ENCODE results near the gene GSG1L.

GSG1L gene

DNA sequence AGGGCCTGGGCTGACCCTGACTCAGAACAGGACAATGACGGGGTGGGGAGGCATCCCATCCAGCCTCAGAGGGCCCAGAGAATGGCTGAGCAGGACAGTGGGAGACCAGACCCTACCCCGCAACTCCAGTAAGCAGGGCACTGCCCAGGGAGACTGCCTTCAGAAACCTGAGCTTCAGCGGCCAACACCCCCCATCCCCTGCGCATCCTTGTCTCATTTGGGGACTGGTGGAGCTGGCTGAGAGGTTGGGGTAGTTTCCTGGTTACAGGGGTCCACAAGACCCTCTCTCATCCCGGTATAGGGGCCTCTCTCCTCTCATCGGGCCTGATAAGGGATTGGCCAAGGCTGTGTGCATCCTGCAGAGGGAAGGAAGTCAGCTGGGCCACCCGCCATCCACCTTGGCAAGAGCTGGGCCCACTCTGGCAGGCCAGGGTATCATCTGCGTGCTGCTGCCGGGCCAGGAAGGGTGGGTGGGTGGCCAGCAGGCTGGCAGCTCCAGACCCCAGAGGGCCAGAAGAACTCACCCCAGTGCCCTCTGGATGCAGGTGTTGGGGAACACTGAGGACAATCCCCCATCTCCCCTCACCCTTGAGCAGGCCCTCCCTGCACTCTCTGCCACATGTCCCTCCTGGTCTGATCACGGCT lies 284.5 kb downstream of the GSG1L start:
- no peak for DNase-seq (ENCODE audit: low read depth in 1 of 2, low spot score in 1 of 2)

DNA sequence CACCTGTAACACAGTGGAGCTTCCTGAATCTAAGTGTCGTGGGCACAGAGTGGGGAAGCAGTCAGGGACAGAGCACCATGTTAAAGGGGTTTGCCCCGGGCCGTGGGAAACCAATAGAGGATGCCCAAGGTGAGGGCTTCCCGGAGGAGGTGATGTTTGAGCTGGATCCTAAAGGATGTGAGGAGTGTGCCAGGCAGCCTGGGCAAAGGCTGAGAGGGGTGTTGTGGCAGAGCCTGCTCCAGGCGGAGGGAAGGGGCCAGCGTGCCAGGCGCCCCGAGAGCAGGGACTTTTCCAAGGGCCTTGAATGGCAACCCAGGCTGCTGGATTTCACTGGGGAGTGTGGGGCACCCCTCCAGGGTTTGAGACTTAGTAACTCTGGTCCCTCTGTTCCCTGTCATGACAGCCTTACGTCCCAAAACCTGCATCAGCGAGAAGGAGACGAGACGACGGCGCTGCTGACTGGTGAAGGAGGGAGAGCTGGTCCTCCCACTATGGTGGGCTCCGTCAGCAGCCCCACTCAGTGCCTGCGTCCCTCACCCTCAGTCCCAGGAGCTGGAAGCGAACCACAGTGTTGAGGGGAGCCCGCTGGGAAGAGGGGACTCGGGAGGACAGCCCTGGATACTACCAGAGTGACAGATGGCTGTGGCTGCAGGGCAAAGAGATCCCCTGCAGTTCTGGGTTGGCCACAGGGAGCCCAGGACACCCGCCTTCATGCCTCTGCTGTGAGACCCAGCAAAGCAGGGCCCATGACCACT lies 285.2 kb downstream of the GSG1L start:
- no peak for DNase-seq (ENCODE audit: low read depth in 1 of 2, low spot score in 1 of 2)

- DNase-seq (ENCODE audit: low read depth in 1 of 2, low spot score in 1 of 2): no peak
These were observed 286.0 kb downstream of the GSG1L start for GRCh38 chr16:27777527-27777926.

- no peak for DNase-seq (ENCODE audit: low read depth in 1 of 2, low spot score in 1 of 2)
These were observed 286.8 kb downstream of the GSG1L start for GRCh38 chr16:27776556-27777225.

DNA sequence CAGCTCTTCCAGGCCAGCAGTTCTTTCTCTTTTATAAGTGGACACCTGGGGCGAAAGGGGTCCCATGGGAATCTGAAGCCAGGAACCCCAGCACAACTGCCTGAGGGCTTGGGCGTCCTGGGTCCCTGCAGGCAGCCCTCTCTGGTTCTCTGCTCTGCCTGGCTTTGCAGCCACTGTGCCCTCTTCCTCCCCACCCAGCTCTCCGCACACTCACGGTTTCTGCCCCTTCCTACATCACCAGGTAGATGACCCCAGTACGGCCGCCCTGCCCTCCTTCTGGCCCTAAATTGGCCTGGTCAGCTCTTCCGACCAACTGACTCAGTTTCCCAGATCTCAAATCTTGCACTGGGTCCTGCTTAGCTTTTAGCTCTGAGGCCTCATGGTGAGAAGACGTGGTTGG lies 288.3 kb downstream of the GSG1L start:
- no peak for DNase-seq (ENCODE audit: low read depth in 1 of 2, low spot score in 1 of 2)

- no peak for DNase-seq (ENCODE audit: low read depth in 1 of 2, low spot score in 1 of 2)
These were observed 288.7 kb downstream of the GSG1L start for GRCh38 chr16:27774779-27775178.

DNA sequence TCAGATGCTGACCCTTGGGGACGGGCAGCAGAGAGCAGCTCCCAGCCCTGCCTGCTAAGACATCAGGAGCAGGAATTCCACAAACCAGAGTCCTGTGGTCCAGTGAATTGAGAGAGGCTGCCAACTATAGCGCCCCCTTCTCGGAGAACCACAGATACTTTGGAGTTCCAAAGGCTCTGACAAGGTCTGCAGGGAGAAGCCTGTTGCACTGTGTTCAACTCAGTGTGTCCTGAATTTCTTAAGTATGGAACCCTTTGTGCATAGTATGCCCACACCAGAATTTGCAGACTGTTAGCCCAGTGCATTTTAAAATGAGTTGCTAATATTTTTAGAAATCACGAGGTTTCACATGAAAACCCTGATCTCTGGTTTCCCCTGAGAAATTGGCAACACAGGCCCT lies 290.2 kb downstream of the GSG1L start:
- DNase-seq (ENCODE audit: low read depth in 1 of 2, low spot score in 1 of 2): no peak

DNA sequence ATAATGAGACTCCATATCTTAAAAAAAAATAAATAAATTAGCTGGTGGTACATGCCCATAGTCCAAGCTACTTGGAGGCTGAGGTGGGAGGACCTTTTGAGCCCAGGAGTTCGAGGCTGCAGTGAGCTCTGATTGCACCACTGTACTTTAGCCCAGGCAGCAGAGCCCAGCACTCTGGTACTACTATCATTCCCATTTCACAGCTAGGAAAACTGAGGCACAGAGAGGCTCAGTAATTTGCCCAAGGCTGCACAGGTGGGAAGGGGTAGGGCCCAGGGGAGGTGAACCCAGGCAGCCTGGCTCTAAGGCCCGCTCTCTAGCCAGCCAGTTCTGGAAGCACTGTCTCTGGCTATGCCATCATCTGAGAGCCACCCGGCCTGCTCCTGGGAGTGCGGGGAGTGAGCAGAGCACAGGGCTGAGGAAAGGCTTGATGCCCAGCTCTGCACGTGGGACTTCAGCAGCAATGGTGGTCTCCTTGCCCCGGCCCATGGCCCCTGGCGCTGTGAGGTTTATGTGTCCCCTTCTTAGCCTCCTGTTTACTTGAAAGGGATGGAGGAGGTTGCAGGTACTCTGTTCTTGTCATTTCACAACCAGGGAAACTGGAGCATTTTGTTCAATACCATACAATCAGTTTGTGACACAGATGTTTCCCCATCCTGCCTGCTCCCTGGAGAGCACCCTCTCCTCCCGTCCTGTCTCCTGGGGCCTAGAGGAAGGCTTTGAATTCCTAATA lies 291.3 kb downstream of the GSG1L start:
- DNase-seq (ENCODE audit: low read depth in 1 of 2, low spot score in 1 of 2): no peak

DNA sequence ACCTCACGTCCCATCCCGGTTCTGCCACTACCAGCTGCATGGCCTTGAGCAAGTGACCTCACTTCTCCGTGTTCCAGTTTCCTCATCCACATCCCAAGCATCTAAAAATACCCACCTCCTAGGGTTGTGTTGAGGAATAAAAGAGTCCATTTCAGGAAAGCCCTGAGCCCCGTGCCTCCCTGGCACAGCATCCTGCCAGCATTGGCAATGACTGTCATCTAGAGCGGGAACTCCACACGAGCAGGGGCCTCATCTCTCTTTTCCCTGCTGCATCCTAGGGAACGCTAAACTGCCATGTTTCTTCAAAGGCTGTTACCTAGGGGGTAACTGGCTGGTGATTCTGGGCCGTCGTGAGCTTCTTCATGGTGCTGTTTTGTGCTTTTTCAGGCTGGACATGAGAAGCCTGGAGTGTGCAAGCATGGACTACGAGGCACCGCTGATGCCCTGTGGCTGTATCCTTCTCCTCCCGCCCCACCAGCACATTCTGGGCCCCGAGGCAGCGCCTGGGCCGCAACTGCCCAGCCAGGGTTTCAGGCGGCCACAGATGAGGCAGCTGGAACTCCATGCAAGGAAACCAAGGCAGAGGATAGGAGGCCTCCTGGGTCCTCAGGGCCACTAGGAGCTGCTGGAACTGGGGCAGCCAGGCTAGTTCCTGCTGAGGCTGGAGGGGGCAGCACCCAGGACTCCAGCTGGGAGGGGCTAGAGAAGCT lies 292.2 kb downstream of the GSG1L start:
- DNase-seq (ENCODE audit: low read depth in 1 of 2, low spot score in 1 of 2): no peak

DNA sequence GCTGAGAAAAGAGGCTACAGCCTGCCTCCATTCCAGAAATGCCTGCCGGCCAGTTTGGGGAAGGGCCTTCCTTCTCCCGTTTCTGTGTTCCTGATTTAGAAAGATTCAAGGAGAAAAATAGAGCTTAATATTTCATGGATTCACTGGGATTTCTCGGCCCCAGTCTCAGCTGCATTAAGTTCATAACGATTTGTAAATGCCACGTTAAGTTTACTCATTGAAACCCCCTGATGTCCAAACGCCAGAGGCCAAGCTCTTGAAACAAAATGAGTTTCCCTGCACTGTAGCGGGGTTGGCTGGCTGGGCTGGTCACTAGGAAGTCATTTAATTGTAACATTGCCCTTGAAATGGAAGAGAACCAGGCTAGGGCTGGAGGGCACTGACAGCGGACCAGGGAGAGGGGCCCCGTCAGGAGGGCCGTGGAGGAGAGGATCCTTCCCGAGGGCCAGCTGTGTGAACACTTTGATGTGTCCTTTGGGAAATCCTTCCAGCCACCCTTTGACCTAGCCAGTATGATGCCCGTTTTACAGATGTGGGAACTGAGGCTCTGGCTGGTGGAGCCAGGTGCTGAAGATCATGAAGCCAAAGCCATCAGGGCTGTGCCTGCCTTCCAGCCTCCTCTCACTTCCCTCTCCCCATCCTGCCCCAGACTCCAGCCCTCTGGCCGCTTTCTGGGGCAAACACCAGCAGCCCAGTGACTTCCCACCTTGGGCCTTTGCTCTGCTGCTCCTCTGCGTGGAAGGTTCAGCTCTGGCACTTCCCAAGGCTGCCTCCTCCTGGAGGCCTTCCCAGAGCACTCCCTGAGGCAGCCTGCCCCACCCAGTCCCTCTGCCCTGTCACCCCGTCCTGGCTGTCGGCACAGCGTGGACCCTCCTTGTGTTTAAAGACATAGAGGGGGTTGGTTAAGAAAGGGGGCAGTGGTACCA lies 293.0 kb downstream of the GSG1L start:
- no peak for DNase-seq (ENCODE audit: low read depth in 1 of 2, low spot score in 1 of 2)

GRCh38 chr16:27769561-27770255 lies 293.8 kb downstream of the GSG1L start:
- DNase-seq (ENCODE audit: low read depth in 1 of 2, low spot score in 1 of 2): no peak

- no peak for DNase-seq (ENCODE audit: low read depth in 1 of 2, low spot score in 1 of 2)
These were observed 294.8 kb downstream of the GSG1L start for GRCh38 chr16:27768651-27769272.

DNA sequence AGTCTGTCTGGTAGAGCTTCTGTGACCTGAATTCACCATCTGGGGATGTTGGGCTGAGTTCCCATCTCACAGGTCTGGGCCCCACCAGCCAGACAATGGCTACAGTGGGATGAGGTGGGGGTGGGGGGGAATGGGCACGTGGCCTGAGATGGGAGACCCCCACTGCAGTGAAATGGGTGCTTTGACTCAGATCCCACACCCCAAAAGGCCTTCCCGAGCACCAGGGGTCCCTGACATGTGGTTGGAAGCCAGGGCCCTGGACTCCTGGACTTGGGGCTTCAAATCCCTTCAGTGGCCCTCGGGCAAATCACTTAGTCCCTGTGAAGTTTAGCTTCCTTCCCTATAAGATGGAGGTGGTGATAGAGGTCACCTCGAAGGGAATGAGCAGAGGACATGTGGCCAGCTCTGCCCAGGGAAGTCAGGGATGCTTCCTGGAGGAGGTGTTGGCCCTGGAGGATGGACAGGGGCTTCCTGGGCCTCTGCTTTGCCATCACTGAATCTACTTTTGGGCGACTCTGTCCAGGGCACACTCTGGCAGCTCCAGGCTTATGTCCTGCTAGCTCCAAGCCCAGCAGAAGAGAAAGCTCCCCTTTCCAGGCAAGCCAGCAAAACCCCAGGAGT lies 295.4 kb downstream of the GSG1L start:
- no peak for DNase-seq (ENCODE audit: low read depth in 1 of 2, low spot score in 1 of 2)

- DNase-seq (ENCODE audit: low read depth in 1 of 2, low spot score in 1 of 2): no peak
These were observed 296.4 kb downstream of the GSG1L start for GRCh38 chr16:27767081-27767480.

GRCh38 chr16:27766236-27766925 lies 297.1 kb downstream of the GSG1L start:
- no peak for DNase-seq (ENCODE audit: low read depth in 1 of 2, low spot score in 1 of 2)

GRCh38 chr16:27764869-27765675 lies 298.4 kb downstream of the GSG1L start:
- no peak for DNase-seq (ENCODE audit: low read depth in 1 of 2, low spot score in 1 of 2)

DNA sequence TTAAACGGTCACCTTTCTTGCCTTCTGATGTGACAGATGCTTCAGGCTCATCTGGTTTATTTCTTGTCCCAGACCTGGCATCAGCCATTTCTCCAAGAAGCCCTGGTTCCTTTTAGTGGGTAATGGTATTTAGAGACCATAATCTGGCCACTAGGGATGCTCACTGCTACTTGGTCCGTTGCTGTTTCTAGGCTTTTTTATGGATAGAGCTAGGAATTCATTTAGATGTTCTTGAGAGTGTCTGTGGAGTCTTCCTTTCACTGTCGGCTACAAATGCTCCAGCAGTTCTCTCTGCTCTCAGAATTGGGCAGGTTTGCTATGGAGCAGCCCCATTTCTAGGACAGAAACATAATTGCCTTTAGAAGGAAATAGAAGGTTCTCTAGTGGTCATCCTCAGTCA lies 299.1 kb downstream of the GSG1L start:
- no peak for DNase-seq (ENCODE audit: low read depth in 1 of 2, low spot score in 1 of 2)

Measured in activated T-helper 1 cell treated with anti-CD3 and anti-CD28 coated beads, Interleukin-2, amount 50 U/mL, for 16 hours (primary cell).